ENCODE results near the gene EIPR1. TPM values are rescaled to one million over a fixed set of nuclear protein-coding genes. Genes with fewer than 3 reads are reported as not detected.
A peak's percentile ranks its signal among the peaks of the same experiment; 100 is the strongest.

EIPR1 gene
- total and polyA plus RNA-seq, 4 donors, result 12.0 to 26.8 (median 23.4) TPM

GRCh38 chr2:3176869-3177255 lies 200.8 kb downstream of the EIPR1 start:
- no peak for DNase-seq
- H3K9me3 ChIP-seq (ENCODE audit: control insufficient read depth in 4 of 4, insufficient read depth in 3 of 4, low read length in 3 of 4), result peaks cover 0 to 4% (median 1%) of the 10 kb centered on the region in 4 donors
- 97% methylated on average over 25 of the region's 25 CpGs for WGBS, 2 donors
- H3K27me3 ChIP-seq (ENCODE audit: control insufficient read depth in 3 of 3, insufficient read depth in 3 of 3, low read length in 2 of 3), result no peaks in the 10 kb centered on the region
- H3K9ac ChIP-seq (ENCODE audit: insufficient read depth in 1 of 2, low read length in 2 of 2), result no peak overlapping the region
- peaks cover 0 to 4% (median 0%) of the 10 kb centered on the region in 5 donors for H3K4me1 ChIP-seq (ENCODE audit: control insufficient read depth in 5 of 5, insufficient read depth in 5 of 5, low read length in 5 of 5)
- no peak for TF ChIP-seq CTCF (IDR thresholded peaks at IDR 0.05; ENCODE audit: control extremely low read depth, extremely low read depth)
- H3K4me3 ChIP-seq, result no peak overlapping the region
- peaks cover 0 to 7% (median under 1%) of the 10 kb centered on the region in 4 donors for H3K36me3 ChIP-seq (ENCODE audit: control insufficient read depth in 4 of 4, insufficient read depth in 4 of 4, low read length in 4 of 4)
- no peak overlapping the region for H3K27ac ChIP-seq (ENCODE audit: low read depth in 1 of 2, low read length in 1 of 2)
- ATAC-seq (ENCODE audit: insufficient read depth, low FRiP score), result no peak

- H3K9ac ChIP-seq (ENCODE audit: insufficient read depth in 1 of 2, low read length in 2 of 2), result no peak overlapping the region
- DNase-seq (peak in 1 of 3 donors; percentile 54), ATAC-seq (ENCODE audit: insufficient read depth, low FRiP score) (no peak)
- no peak for TF ChIP-seq CTCF (IDR thresholded peaks at IDR 0.05; ENCODE audit: control extremely low read depth, extremely low read depth)
- WGBS, 2 donors, result 83 to 88% methylated on average over 23 of the region's 23 CpGs
- H3K27ac ChIP-seq (ENCODE audit: low read depth in 1 of 2, low read length in 1 of 2), result no peak overlapping the region
- peaks cover 0 to 8% (median 1%) of the 10 kb centered on the region in 4 donors for H3K36me3 ChIP-seq (ENCODE audit: control insufficient read depth in 4 of 4, insufficient read depth in 4 of 4, low read length in 4 of 4)
- no peak overlapping the region for H3K4me3 ChIP-seq
- H3K4me1 ChIP-seq (ENCODE audit: control insufficient read depth in 5 of 5, insufficient read depth in 5 of 5, low read length in 5 of 5), result peaks cover 0 to 4% (median 0%) of the 10 kb centered on the region in 5 donors
- no peaks in the 10 kb centered on the region for H3K27me3 ChIP-seq (ENCODE audit: control insufficient read depth in 3 of 3, insufficient read depth in 3 of 3, low read length in 2 of 3)
- peaks cover 0 to 4% (median 1%) of the 10 kb centered on the region in 4 donors for H3K9me3 ChIP-seq (ENCODE audit: control insufficient read depth in 4 of 4, insufficient read depth in 3 of 4, low read length in 3 of 4)
Measured at GRCh38 chr2:3176071-3176868, 201.3 kb downstream of the EIPR1 start.

GRCh38 chr2:3175568-3175955 lies 202.1 kb downstream of the EIPR1 start:
- no peak overlapping the region for H3K9ac ChIP-seq (ENCODE audit: insufficient read depth in 1 of 2, low read length in 2 of 2)
- ATAC-seq (ENCODE audit: insufficient read depth, low FRiP score), result no peak
- H3K4me3 ChIP-seq, result no peak overlapping the region
- no peak overlapping the region for H3K27ac ChIP-seq (ENCODE audit: low read depth in 1 of 2, low read length in 1 of 2)
- H3K27me3 ChIP-seq (ENCODE audit: control insufficient read depth in 3 of 3, insufficient read depth in 3 of 3, low read length in 2 of 3), result no peaks in the 10 kb centered on the region
- peaks cover 0 to 4% (median 0%) of the 10 kb centered on the region in 5 donors for H3K4me1 ChIP-seq (ENCODE audit: control insufficient read depth in 5 of 5, insufficient read depth in 5 of 5, low read length in 5 of 5)
- DNase-seq, result no peak
- H3K36me3 ChIP-seq (ENCODE audit: control insufficient read depth in 4 of 4, insufficient read depth in 4 of 4, low read length in 4 of 4), result peaks cover 0 to 8% (median 1%) of the 10 kb centered on the region in 4 donors
- H3K9me3 ChIP-seq (ENCODE audit: control insufficient read depth in 4 of 4, insufficient read depth in 3 of 4, low read length in 3 of 4), result peaks cover 0 to 3% (median 0%) of the 10 kb centered on the region in 4 donors
- TF ChIP-seq CTCF (IDR thresholded peaks at IDR 0.05; ENCODE audit: control extremely low read depth, extremely low read depth), result no peak
- WGBS, 2 donors, result 95 to 96% methylated on average over 5 of the region's 5 CpGs
